Mononuclear cell (primary cell): ENCODE results near the gene EXOSC6. TPM values are rescaled to one million over a fixed set of nuclear protein-coding genes. Genes with fewer than 3 reads are reported as not detected.
"Not testable (repeated sequence)": the region's sequence is repeated elsewhere in the genome, so short reads cannot be mapped to it uniquely, and the experiment has no call there.

Experiments used
- H3K27me3 ChIP-seq: 2 replicates; pipeline ENCODE4 v1.6.0; 2011; ENCODE audit warnings: low read length, control low read depth; ENCODE audit not compliant: insufficient read depth
- H3K4me1 ChIP-seq: 2 replicates; pipeline ENCODE4 v1.5.1; 2011; ENCODE audit warnings: mild to moderate bottlenecking, low read length, control low read depth; ENCODE audit not compliant: insufficient read depth
- H3K4me3 ChIP-seq: 2 replicates; pipeline ENCODE4 v1.5.1; 2011; ENCODE audit warnings: mild to moderate bottlenecking, low read length, moderate library complexity
- H3K9me3 ChIP-seq: 2 replicates; pipeline ENCODE4 v1.5.1; 2011; ENCODE audit warnings: low read depth, mild to moderate bottlenecking, control low read depth, low read length
- total RNA-seq: library from RNA; depleted of rRNA; stranded (reverse); fragments of >200 nt; gene quantifications from one replicate; pipeline ENCODE4 v1.2.3, GENCODE V29; 2012

The EXOSC6 gene
- total RNA-seq = 37.4 TPM

DNA sequence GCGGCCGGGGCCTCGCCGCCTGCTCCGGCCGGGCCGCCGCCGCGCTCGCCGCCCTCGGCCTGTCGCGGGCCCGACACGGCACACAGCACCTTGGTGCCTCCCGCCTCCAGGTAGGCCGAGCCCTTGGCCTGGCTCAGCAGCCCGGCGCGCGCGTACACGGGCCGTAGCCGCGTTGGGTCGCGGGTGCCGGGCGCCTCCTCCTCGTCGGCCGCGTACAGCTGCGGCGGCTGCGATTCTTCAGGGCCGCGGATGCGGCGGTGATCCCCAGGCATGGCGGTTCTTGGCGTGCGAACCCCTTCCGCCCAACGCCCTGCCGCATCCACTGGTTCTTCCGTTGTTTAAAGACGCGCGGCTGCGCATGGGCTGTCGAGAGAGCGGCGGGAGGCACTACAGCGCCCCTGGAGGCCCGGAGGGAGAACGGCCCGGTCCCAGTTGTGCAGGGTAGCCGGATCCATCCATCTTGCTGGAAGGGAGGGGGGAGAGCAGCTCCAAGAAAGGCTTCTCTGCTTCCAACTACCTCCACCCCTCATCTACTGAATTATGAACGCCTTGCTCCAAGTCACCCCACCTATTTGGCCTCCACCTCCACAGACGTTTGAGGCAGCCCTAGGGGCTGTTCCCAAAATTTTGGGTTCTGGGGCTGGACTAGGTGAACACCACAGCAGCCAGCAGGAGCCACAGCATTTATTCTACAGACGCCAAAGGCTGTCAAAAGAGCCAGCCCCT, at the start of gene EXOSC6:
TSS of gene EXOSC6 (minus strand) at position 312 of the 726 bp plus-strand sequence. CDS start at position 272, 40 bp downstream.
- H3K4me3 ChIP-seq = peak within 1 kb of the TSS; percentile 66
- no peaks in the 10 kb centered on the region for H3K27me3 ChIP-seq
- peaks cover 25% of the 10 kb centered on the region for H3K4me1 ChIP-seq
- no peaks in the 10 kb centered on the region for H3K9me3 ChIP-seq

DNA sequence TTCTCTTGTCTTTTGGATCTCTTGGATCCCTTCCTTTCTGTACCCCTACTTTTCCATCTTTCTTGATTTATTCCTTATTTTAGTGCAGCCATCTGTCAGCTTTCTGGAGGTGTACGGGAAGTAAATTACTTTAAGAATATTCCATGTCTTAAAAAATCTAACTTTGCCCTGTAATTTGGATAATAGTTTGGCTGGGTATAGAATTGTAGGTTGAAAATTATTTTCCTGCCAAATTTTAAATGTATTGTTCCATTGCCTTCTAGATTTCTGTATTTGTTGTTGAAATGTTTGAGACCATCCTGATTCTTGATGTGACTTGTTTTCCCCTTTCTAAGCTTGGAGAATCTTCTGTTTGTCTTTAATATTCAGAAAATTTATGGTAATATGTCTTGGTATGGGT, 49.4 kb upstream of the EXOSC6 start:
- Histone ChIP-seq H3K9me3 (no peaks in the 10 kb centered on the region), H3K4me3 (no peak overlapping the region), H3K27me3 (no peaks in the 10 kb centered on the region), H3K4me1 (peaks cover 40% of the 10 kb centered on the region)

DNA sequence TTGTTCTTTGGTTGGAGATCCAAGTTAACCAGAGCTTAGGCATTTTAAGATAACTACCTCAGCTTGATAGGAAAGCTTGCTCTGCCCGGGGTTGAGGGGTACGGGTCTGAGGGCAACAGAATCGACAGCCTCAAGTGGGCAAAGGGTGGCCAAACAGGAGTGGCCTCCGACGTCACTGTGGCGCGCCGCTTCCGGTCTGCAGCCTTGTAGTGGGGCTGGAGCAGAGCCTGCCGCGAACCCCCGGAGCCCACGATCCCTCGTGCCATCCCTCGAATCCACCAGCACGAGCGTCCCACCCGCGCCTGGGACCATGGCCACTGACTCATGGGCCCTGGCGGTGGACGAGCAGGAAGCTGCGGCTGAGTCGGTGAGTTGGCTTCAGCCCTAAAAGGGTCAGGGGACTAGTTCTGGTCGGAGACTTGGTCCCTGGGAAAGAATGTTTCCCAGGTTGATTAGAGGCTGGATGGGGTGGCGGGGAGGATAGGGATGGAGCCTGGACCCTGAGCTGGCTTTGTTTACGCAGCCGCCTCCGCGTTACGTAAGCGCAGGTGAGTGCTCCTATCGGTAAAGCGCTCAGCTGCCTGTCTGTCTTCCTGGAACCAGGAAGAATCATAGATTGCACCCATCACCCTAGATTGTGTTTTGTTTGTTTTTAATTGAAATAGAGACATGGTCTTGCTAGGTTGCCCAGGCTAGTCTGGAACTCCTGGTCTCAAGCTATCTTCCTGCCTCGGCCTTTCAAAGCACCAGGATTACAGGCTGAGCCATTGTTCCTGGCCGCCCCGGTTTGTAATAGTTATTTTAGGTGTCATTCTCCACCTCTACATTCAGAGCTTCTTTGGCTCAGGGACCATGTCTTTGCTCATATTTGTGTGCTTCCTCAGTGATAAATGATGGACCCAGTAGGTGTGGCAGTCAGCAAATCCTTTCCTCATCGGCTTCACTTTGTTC, 47.5 kb upstream of the EXOSC6 start, which contains the start of gene DDX19B:
TSS of gene DDX19B (plus strand) at position 199 of the 951 bp plus-strand sequence. CDS start at position 311, 112 bp downstream.
- H3K4me1 ChIP-seq = peaks cover 27% of the 10 kb centered on the region
- no peaks in the 10 kb centered on the region for H3K27me3 ChIP-seq
- no peaks in the 10 kb centered on the region for H3K9me3 ChIP-seq
- peak within 1 kb of the TSS; percentile 98 for H3K4me3 ChIP-seq

DNA sequence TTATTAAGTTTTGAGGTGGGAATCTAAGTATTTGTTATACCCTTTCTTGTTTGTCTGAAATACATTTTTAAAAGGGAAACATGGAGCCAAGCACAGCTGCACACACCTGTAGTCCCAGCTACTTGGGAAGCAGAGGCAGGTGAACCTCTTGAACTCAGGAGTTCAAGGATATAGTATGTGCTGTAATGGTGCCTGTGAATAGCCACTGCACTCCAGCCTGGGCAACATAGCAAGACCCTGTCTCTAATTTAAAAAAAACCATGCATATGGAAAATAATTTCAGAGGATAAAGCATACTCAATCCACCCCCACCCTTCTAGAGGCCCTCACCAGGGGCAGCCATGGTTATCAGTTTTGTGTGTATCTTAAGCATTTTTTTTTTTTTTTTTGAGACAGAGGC, 43.9 kb upstream of the EXOSC6 start:
- no peak overlapping the region for H3K4me3 ChIP-seq
- H3K9me3 ChIP-seq = no peaks in the 10 kb centered on the region
- H3K27me3 ChIP-seq = no peaks in the 10 kb centered on the region
- H3K4me1 ChIP-seq = peaks cover 19% of the 10 kb centered on the region

DNA sequence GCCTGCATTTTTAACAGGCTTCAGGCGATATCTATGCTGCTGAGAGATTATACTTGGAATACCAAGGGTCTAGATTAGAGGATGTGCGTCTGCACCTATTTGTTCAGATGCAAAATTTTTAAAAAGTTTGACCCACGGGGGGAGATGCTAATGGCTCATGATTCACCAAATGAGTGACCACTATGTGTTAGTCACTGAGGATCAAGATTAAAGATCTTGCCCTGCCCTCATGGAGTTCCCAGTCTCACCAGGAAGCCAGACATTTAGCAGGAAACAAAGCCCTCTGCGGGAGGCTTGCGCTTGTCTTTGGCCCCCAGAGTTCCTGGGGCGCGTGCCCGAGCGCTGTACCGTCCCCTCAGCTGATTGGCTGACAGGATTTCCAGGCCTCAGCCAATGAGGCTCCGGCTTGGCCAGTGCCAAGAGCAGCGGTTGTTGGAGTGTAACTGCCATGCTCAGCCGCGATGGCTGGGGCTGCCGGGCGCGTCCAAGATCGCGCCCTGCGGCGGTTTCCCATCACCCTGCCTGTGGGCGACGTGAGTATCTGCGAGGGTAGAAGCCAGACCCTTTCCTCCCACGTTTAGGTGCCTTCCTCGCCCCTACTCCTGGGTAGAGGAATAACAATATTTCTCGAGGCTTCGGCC, 42.8 kb upstream of the EXOSC6 start:
- H3K4me3 ChIP-seq = no peak overlapping the region
- H3K27me3 ChIP-seq = no peaks in the 10 kb centered on the region
- H3K4me1 ChIP-seq = peaks cover 14% of the 10 kb centered on the region
- no peaks in the 10 kb centered on the region for H3K9me3 ChIP-seq

DNA sequence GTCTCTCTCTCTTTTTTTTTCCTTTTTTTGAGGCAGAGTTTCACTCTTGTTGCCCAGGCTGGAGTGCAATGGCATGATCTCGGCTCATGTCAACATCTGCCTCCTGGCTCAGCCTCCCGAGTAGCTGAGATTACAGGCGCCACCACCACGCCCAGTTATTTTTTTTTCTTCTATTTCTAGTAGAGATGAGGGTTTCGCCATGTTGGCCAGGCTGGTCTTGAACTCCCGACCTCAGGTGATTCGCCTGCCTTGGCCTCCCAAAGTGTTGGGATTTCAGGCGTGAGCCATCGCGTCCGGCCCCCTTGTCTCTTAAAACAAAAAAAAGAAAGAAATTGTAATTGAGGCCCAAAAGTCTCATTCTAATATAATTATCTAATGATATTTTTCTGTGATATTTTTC, 40.4 kb upstream of the EXOSC6 start:
- H3K27me3 ChIP-seq, H3K9me3 ChIP-seq, H3K4me3 ChIP-seq: not testable (repeated sequence)
- H3K4me1 ChIP-seq = peaks cover 15% of the 10 kb centered on the region

DNA sequence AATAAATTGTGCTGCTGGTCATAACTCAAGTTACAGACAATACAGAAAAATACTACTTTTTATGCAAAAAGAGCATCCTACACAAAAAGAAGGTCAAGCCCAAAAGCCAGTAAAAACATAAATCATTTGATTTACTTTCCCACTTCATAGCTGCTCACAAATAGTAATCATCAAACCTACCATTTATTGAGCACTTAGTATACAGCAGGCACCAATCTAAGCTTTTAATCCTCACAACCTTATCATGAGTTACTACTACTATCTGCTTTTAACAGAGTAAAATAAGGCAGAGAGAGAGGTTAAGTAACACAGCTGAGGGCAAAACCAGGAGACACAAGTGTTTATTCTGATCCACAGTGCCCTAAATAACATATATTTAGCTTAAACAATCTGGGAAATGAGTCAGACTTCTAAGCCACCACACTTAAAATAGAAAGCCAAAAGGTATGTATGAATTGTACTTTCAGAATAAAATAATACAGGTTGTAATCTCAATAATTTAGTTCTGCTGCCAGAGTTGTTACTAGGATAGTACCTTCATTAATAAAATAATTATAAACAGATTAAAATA, 39.3 kb upstream of the EXOSC6 start:
- Histone ChIP-seq H3K27me3 (no peaks in the 10 kb centered on the region), H3K9me3 (no peaks in the 10 kb centered on the region), H3K4me3 (no peak overlapping the region), H3K4me1 (peaks cover 15% of the 10 kb centered on the region)

DNA sequence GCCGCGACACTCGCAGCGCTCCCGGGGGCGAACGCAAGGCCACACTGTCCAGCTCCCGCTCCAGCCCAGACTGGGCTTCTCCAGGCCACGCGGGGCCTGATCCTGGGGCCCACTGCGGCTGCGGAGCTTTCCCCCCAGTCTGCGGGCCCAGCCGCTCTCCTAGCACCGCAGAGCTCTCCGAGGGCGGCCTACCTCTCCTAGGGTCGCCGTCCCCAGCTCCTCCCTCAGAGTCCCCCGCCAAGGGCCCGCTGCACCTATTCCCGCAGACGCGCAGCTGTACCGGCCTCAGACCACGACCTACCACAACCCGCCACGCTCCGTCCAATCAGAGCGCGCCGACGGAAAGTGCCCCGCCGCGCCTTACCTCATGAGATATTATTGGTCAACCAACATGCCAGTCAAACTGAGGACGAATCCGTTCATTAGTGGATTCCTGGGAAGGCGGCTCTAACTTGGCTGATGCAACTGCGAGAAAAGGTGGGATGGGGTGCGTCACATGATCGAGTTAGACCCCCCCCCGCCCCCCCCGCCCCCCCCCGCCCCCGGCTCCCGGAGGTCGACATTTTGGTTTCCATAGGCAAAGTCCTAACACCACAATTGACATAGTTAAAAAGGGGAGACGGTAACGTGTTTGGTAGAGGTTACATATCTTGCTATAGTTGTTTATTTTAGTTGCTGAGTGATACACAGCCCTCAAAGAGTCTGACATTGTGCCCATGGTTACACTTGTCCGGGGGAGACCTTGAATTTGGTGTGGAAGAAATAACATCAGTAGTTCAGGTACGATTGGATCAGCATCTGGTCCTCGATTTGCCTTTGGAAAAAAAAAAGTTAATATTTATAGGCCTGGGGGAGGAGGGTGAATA, 37.7 kb upstream of the EXOSC6 start, which contains the start of gene AARS1:
TSS of gene AARS1 (minus strand) at position 278 of the 866 bp plus-strand sequence. CDS start 6,743 bp downstream, outside the sequence.
- Histone ChIP-seq H3K4me1 (peaks cover 15% of the 10 kb centered on the region), H3K27me3 (no peaks in the 10 kb centered on the region), H3K9me3 (no peaks in the 10 kb centered on the region), H3K4me3 (peak within 1 kb of the TSS; percentile 76)

DNA sequence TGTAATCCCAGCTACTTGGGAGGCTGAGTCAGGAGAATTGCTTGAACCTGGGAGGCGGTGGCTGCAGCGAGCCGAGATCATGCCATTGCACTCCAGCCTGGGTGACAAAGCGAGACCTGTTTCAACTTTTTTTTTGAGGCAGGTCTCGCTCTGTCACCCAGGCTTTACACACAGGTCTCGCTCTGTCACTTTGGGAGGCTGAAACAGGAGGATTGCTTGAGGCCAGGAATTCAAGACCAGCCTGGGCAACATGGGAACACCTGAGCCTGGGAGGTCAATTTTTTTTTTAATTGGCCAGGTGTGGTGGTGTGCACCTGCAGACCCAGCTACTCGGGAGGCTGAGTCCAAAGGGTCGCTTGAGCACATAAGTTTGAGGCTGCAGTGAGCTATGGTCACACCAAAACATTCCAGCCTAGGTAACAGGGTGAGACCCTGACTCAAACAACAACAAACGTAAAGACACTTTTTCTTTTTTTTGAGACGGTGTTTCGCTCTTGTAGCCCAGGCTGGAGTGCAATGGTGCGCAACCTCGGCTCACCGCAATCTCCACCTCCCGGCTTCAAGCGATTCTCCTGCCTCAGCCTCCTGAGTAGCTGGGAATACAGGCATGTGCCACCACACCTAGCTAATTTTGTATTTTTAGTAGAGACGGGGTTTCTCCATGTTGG, 35.7 kb upstream of the EXOSC6 start:
- H3K9me3 ChIP-seq, H3K27me3 ChIP-seq, H3K4me3 ChIP-seq: not testable (repeated sequence)
- H3K4me1 ChIP-seq = peaks cover 21% of the 10 kb centered on the region

DNA sequence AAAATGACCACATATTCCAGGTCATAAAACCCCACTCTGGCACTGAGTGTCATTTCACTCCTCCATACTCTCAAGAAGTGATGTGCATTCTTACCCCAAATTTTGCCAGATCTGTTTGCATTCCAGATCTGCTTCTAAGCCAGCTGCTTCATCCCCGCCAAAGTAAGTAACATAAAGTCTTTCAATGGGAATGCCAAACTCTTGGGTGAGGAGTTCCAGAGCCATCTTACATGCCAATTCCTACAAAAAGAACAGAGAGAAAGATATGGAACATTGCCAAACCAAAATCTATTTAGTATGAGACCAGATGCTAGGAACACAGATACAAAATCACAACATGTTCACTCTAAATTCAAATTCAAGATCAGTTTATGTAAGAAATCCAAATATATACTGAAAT, 24.7 kb upstream of the EXOSC6 start:
- Histone ChIP-seq H3K4me3 (no peak overlapping the region), H3K27me3 (no peaks in the 10 kb centered on the region), H3K4me1 (no peaks in the 10 kb centered on the region), H3K9me3 (no peaks in the 10 kb centered on the region)

DNA sequence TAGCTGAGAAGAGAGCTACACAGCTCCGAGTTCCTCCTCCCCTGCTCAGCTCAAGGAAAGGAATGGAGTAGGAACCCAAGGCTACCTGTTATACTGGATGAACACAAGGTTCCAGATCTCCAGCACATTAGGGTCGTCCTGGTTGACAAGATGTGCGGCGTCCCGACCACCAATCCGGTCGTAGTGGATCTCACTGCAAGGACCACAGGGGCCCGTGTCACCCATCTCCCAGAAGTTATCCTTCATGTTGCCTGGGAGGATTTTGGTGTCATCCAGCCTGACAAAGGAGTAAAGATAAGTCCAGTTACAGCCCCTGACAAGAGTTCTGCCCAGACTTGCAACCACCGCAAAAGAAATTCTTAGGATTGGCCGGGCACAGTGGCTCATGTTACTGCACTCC, 20.0 kb upstream of the EXOSC6 start:
- Histone ChIP-seq H3K27me3 (no peaks in the 10 kb centered on the region), H3K9me3 (no peaks in the 10 kb centered on the region), H3K4me1 (no peaks in the 10 kb centered on the region), H3K4me3 (no peak overlapping the region)

DNA sequence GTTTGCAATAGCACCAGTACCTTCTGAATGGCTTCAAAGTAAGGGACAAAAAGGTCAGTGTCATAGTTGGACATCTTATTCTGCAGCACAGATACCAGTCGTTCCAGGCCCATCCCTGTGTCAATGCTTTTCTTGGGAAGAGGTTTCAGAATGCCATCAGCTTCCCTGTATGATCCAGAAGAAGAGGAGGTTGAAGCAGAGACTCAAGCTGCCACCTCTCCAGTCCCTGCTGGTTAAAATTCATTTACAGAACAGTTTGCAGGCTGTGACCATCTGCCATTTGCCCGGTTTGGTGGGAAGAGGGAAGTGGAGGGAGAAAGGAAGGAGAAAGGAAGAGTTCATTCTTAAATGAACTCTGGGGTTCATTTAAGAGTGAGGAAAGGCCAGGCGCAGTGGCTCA, 18.4 kb upstream of the EXOSC6 start:
- H3K9me3 ChIP-seq = no peaks in the 10 kb centered on the region
- no peak overlapping the region for H3K4me3 ChIP-seq
- no peaks in the 10 kb centered on the region for H3K4me1 ChIP-seq
- H3K27me3 ChIP-seq = no peaks in the 10 kb centered on the region

DNA sequence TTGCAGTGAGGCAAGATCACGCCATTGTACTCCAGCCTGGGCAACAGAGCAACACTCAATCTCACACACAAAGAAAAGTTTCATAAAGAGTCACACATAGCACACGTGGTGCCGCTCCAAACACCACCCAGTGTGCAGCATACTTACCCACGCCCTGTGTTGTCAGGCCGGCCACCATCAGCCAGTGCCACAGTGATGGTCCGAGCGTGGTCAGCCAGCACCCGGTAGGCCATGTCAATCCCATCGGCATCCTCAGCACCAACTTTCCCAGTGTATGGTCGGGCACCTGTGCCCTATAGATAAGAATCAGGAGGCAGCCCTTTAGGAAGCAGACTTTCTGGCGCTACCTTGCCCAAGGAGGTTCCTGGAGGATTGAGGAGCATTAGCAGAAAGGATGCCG, 17.7 kb upstream of the EXOSC6 start:
- no peaks in the 10 kb centered on the region for H3K27me3 ChIP-seq
- no peaks in the 10 kb centered on the region for H3K4me1 ChIP-seq
- no peaks in the 10 kb centered on the region for H3K9me3 ChIP-seq
- no peak overlapping the region for H3K4me3 ChIP-seq
